Glutamatergic neuron (in vitro differentiated cells): Measurements from ENCODE around the gene ADCK2. TPM values are rescaled to one million over a fixed set of nuclear protein-coding genes. Genes with fewer than 3 reads are reported as not detected.
"Not testable (repeated sequence)": the region's sequence is repeated elsewhere in the genome, so short reads cannot be mapped to it uniquely, and the experiment has no call there.

Experiments
- DNase-seq: peaks from one replicate; pipeline ENCODE4 v3.0.0; 2022
- H3K27ac Mint-ChIP-seq: one replicate; pipeline ENCODE4 v1.8.0; 2020; ENCODE audit warnings: mild to moderate bottlenecking, mixed read lengths, inconsistent platforms; ENCODE audit not compliant: unreplicated experiment
- H3K27me3 Mint-ChIP-seq: one replicate; pipeline ENCODE4 v1.8.0; 2020; ENCODE audit warnings: mild to moderate bottlenecking, moderate library complexity, mixed read lengths, inconsistent platforms; ENCODE audit not compliant: unreplicated experiment
- H3K36me3 Mint-ChIP-seq: one replicate; pipeline ENCODE4 v1.8.0; 2020; ENCODE audit warnings: mild to moderate bottlenecking, mixed read lengths, inconsistent platforms; ENCODE audit not compliant: unreplicated experiment
- H3K4me1 Mint-ChIP-seq: one replicate; pipeline ENCODE4 v1.8.0; 2020; ENCODE audit warnings: mild to moderate bottlenecking, low read depth, mixed read lengths, inconsistent platforms; ENCODE audit not compliant: unreplicated experiment
- H3K4me3 Mint-ChIP-seq: one replicate; pipeline ENCODE4 v1.8.0; 2020; ENCODE audit warnings: mild to moderate bottlenecking, mixed read lengths, inconsistent platforms; ENCODE audit not compliant: unreplicated experiment
- H3K9me3 Mint-ChIP-seq: one replicate; pipeline ENCODE4 v1.8.0; 2020; ENCODE audit warnings: mild to moderate bottlenecking, moderate library complexity, mixed read lengths, inconsistent platforms; ENCODE audit not compliant: unreplicated experiment
- total RNA-seq: library from RNA; stranded (reverse); fragmentation: NEBNext Ultra II Directional; extraction: Animal tissue kit (Norgen Biotek cat#: 25700); gene quantifications from one replicate; pipeline ENCODE4 v1.2.1, GENCODE V29; 2021; ENCODE audit not compliant: unreplicated experiment
- TF ChIP-seq, protein P1 (sequence below): fragments of 200-600 bp; sonication (generic); IDR thresholded peaks from one replicate; pipeline ENCODE4 v1.5.0; 2021; ENCODE audit not compliant: partially characterized antibody, unreplicated experiment

ADCK2 gene
- total RNA-seq, 1 donor from 2014 or later, result 9.1 TPM

DNA sequence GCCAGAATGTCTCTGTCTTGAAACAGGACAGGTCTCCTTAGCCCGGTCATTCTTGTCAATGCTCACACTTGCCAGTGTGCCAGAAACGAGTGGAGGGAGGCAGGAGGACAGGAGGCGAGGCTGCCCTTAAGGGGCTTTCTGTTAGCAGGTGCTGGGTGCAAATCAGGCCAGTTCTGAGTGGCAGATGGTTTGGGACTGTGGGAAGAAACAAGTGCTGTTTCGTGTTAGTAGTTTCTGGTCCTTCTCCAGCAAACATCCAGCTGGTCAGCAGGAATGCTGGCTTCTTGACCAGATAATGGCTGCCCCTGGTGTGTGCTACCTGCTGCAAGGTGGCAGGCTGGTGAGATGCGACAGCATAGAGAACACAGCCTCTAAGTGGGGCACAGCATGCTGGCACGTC, 15.6 kb downstream of the ADCK2 start:
- DNase-seq, result no peak
- Mint-ChIP-seq H3K4me1 (peaks cover 2% of the 10 kb centered on the region), H3K36me3 (no peaks in the 10 kb centered on the region), H3K9me3 (no peaks in the 10 kb centered on the region), H3K27me3 (no peaks in the 10 kb centered on the region), H3K4me3 (no peak overlapping the region), H3K27ac (no peak overlapping the region)
- TF ChIP-seq, protein P1, sequence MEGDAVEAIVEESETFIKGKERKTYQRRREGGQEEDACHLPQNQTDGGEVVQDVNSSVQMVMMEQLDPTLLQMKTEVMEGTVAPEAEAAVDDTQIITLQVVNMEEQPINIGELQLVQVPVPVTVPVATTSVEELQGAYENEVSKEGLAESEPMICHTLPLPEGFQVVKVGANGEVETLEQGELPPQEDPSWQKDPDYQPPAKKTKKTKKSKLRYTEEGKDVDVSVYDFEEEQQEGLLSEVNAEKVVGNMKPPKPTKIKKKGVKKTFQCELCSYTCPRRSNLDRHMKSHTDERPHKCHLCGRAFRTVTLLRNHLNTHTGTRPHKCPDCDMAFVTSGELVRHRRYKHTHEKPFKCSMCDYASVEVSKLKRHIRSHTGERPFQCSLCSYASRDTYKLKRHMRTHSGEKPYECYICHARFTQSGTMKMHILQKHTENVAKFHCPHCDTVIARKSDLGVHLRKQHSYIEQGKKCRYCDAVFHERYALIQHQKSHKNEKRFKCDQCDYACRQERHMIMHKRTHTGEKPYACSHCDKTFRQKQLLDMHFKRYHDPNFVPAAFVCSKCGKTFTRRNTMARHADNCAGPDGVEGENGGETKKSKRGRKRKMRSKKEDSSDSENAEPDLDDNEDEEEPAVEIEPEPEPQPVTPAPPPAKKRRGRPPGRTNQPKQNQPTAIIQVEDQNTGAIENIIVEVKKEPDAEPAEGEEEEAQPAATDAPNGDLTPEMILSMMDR, result no peak

- Mint-ChIP-seq H3K4me1 (peaks cover 2% of the 10 kb centered on the region), H3K36me3 (no peaks in the 10 kb centered on the region), H3K4me3 (no peak overlapping the region), H3K27ac (no peak overlapping the region), H3K27me3 (peaks cover 2% of the 10 kb centered on the region), H3K9me3 (no peaks in the 10 kb centered on the region)
- TF ChIP-seq, protein P1, result no peak
- DNase-seq, result no peak
These were observed 16.7 kb downstream of the ADCK2 start for GRCh38 chr7:140689199-140690152.

DNA sequence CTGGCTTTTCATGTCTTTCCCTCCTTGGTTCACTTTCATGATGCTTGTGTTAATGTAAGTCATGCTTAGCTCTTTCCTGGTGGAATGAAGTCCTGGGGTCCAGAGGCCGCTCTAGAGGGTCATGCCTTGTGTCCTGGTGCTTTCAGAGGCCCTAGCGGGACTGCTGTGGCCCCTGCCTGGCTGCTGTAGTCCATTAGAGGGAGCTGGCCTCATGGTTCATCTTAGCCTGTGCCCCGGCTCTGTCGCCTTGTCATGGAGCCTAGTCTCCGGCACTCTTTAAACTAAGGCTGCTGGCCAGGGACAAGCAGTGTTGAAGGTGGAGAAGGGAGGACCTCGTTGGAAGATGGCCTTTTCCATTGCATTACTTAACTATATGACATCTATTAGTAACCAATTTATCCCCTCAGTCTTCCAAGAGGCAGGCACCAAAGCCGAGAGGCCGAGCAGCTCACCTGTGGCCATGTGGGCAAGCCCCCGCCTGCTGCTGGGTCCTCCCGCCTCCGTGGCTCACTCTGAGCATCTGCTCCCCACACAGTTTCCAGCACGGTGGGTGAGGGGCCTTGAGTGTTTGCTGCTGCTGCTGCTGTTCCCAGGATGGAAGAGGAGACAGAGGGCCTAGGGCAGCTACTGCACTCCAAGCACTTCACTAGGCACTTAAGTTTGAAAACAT, 18.8 kb downstream of the ADCK2 start:
- Mint-ChIP-seq H3K9me3 (peaks cover 6% of the 10 kb centered on the region), H3K36me3 (no peaks in the 10 kb centered on the region), H3K27me3 (peaks cover 9% of the 10 kb centered on the region), H3K4me3 (no peak overlapping the region), H3K4me1 (peaks cover 9% of the 10 kb centered on the region), H3K27ac (no peak overlapping the region)
- DNase-seq, result no peak
- TF ChIP-seq, protein P1, result no peak

DNA sequence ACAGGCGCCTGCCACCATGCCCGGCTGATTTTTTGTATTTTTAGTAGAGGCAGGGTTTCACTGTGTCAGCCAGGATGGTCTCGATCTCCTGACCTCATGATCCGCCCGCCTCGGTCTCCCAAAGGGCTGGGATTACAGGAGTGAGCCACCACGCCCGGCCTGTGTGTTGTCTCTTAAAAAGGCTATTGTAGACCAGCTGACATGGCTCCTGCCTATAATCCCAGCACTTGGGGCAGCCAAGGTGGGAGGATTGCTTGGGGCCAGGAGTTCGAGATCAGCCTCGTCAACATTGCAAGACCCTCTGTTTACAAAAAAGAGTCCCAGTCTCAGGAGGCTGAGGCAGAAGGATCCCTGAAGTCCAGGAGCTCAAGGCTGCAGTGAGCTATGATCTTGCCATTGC, 21.1 kb downstream of the ADCK2 start:
- H3K27me3 Mint-ChIP-seq, result peaks cover 14% of the 10 kb centered on the region
- H3K9me3 Mint-ChIP-seq, result peaks cover 15% of the 10 kb centered on the region
- not testable (repeated sequence) for H3K4me3 Mint-ChIP-seq, H3K36me3 Mint-ChIP-seq, DNase-seq, H3K27ac Mint-ChIP-seq
- peaks cover 16% of the 10 kb centered on the region for H3K4me1 Mint-ChIP-seq

DNA sequence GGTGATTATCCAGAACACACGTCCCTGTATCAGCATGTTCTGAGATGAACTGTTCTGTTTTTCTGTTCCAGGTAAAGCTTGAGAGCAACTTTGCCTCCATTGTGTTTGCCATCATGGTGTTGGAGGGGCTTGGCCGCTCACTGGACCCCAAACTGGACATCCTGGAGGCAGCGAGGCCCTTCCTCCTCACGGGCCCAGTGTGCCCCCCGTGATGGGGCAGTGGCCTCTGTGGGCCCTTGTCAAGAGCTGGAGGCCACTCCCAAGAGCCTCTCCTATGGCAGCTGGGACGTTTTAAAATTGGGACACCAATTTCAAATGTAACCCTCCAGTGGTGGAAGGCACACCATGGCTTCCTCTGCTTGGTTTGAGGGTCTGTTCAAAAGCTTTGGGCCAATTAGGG, 21.8 kb downstream of the ADCK2 start:
- no peaks in the 10 kb centered on the region for H3K36me3 Mint-ChIP-seq
- peaks cover 17% of the 10 kb centered on the region for H3K9me3 Mint-ChIP-seq
- H3K4me1 Mint-ChIP-seq, result peaks cover 16% of the 10 kb centered on the region
- TF ChIP-seq, protein P1, result no peak
- H3K4me3 Mint-ChIP-seq, result no peak overlapping the region
- H3K27ac Mint-ChIP-seq, result no peak overlapping the region
- peaks cover 14% of the 10 kb centered on the region for H3K27me3 Mint-ChIP-seq
- no peak for DNase-seq
